OCI-LY1 (cell line): Measurements from ENCODE around the gene STK11.

Experiments
- H2AFZ ChIP-seq: fragments of 200-600 bp; sonication (generic), shearing (Covaris generic); 2 replicates; pipeline ENCODE4 v1.6.0; 2014; ENCODE audit warnings: antibody characterized with exemption, mild to moderate bottlenecking, low read length
- H3F3A ChIP-seq: fragments of 200-600 bp; sonication (generic), shearing (Covaris generic); 2 replicates; pipeline ENCODE4 v1.6.0; 2014; ENCODE audit warnings: mild to moderate bottlenecking, antibody characterized with exemption, low read length, moderate library complexity; ENCODE audit not compliant: insufficient read depth
- H3K27ac ChIP-seq: fragments of 200-600 bp; sonication (generic); 2 replicates; pipeline ENCODE4 v1.5.1; 2014; ENCODE audit warnings: low read length, mixed run types, mild to moderate bottlenecking, low read depth; ENCODE audit not compliant: poor library complexity, severe bottlenecking
- H3K27me3 ChIP-seq: fragments of 200-600 bp; sonication (generic); 2 replicates; pipeline ENCODE4 v1.6.0; 2014; ENCODE audit warnings: antibody characterized with exemption, mild to moderate bottlenecking, low read length, moderate library complexity; ENCODE audit not compliant: insufficient read depth
- H3K36me3 ChIP-seq: fragments of 200-600 bp; sonication (generic); 2 replicates; pipeline ENCODE4 v1.6.1; 2014; ENCODE audit warnings: mild to moderate bottlenecking, antibody characterized with exemption, low read length, moderate library complexity, mixed read lengths; ENCODE audit not compliant: insufficient read depth
- H3K4me1 ChIP-seq: fragments of 200-600 bp; sonication (generic); 2 replicates; pipeline ENCODE4 v1.5.1; 2014; ENCODE audit warnings: mild to moderate bottlenecking, low read length, moderate library complexity; ENCODE audit not compliant: insufficient read depth, severe bottlenecking
- H3K4me2 ChIP-seq: fragments of 200-600 bp; sonication (generic), shearing (Covaris generic); 2 replicates; pipeline ENCODE4 v1.6.1; 2014; ENCODE audit warnings: low read length
- H3K4me3 ChIP-seq: fragments of 200-600 bp; sonication (generic); 2 replicates; pipeline ENCODE4 v1.5.1; 2014; ENCODE audit warnings: low read length, low read depth, mild to moderate bottlenecking, mixed read lengths; ENCODE audit not compliant: poor library complexity, severe bottlenecking
- H3K79me2 ChIP-seq: fragments of 200-600 bp; shearing (Covaris generic); 2 replicates; pipeline ENCODE4 v1.6.1; 2016; ENCODE audit warnings: mixed run types, low read length, mixed read lengths; ENCODE audit not compliant: insufficient read depth
- H3K9ac ChIP-seq: fragments of 200-600 bp; sonication (generic), shearing (Covaris generic); 2 replicates; pipeline ENCODE4 v1.6.1; 2014; ENCODE audit warnings: mild to moderate bottlenecking, low read length, mixed read lengths
- H3K9me2 ChIP-seq: fragments of 200-600 bp; sonication (generic), shearing (Covaris generic); 2 replicates; pipeline ENCODE4 v1.6.1; 2014; ENCODE audit warnings: low read depth, mild to moderate bottlenecking, low read length, mixed read lengths
- H3K9me3 ChIP-seq: fragments of 200-600 bp; shearing (Covaris generic); 2 replicates; pipeline ENCODE4 v1.6.1; 2014; ENCODE audit warnings: low read length, mixed read lengths
- H4K20me1 ChIP-seq: fragments of 200-600 bp; sonication (generic), shearing (Covaris generic); 2 replicates; pipeline ENCODE4 v1.6.0; 2016; ENCODE audit warnings: mild to moderate bottlenecking, low read length; ENCODE audit not compliant: insufficient read depth
- CTCF ChIP-seq: fragments of 200-600 bp; sonication (generic), shearing (Covaris generic); IDR thresholded peaks from 2 replicates; pipeline ENCODE4 v1.5.1; 2017; ENCODE audit warnings: mild to moderate bottlenecking, antibody characterized with exemption, low read length, moderate library complexity, mixed read lengths
- EZH2 ChIP-seq: fragments of 200-600 bp; sonication (generic), shearing (Covaris generic); IDR thresholded peaks from 2 replicates; pipeline ENCODE4 v1.8.0; 2017; ENCODE audit warnings: borderline replicate concordance, mixed run types, mild to moderate bottlenecking, antibody characterized with exemption, low read length, moderate library complexity, mixed read lengths

Gene STK11

GRCh38 chr19:1157931-1158884, 47.4 kb upstream of the STK11 start:
- TF ChIP-seq EZH2 (no peak), CTCF (no peak)
- H3K4me3 ChIP-seq: no peak overlapping the region
- H4K20me1 ChIP-seq: no peaks in the 10 kb centered on the region
- no peak overlapping the region for H2AFZ ChIP-seq
- H3K4me2 ChIP-seq: no peak overlapping the region
- H3K9me2 ChIP-seq: no peaks in the 10 kb centered on the region
- H3K9ac ChIP-seq: no peak overlapping the region
- H3K79me2 ChIP-seq: no peaks in the 10 kb centered on the region
- H3K36me3 ChIP-seq: no peaks in the 10 kb centered on the region
- H3K4me1 ChIP-seq: no peaks in the 10 kb centered on the region
- H3F3A ChIP-seq: no peaks in the 10 kb centered on the region
- no peaks in the 10 kb centered on the region for H3K27me3 ChIP-seq
- no peak overlapping the region for H3K27ac ChIP-seq
- no peaks in the 10 kb centered on the region for H3K9me3 ChIP-seq

DNA sequence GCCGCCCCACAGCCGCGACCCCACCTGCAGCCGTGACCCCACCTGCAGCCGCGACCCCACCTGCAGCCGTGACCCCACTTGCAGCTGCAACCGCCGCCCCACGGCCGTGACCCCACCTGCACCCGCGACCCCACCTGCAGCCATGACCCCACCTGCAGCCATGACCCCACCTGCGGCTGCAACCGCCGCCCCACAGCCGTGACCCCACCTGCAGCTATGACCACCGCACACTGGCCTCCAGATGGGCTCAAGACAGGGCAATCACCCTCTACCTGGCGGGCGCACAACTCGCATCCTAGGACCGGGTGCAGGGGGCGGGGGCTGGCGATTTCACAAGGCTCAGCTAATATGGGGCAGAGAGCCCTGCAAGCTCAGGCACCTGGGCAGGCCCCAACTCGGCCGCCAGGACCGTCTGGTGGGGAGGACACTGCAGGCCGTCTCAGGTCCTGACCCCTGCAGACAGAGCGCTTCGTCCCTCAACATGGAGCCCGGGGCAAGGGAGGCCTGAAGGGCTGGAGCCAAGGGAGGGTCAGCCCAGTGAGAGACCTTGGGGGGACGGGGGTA, 46.6 kb upstream of the STK11 start:
- no peak overlapping the region for H2AFZ ChIP-seq
- H3K27ac ChIP-seq: no peak overlapping the region
- no peak overlapping the region for H3K9ac ChIP-seq
- H3K9me3 ChIP-seq: no peaks in the 10 kb centered on the region
- H3K9me2 ChIP-seq: no peaks in the 10 kb centered on the region
- H3K4me1 ChIP-seq: no peaks in the 10 kb centered on the region
- no peak overlapping the region for H3K4me3 ChIP-seq
- H3F3A ChIP-seq: no peaks in the 10 kb centered on the region
- no peaks in the 10 kb centered on the region for H3K36me3 ChIP-seq
- TF ChIP-seq CTCF (no peak), EZH2 (no peak)
- no peaks in the 10 kb centered on the region for H3K79me2 ChIP-seq
- no peak overlapping the region for H3K4me2 ChIP-seq
- no peaks in the 10 kb centered on the region for H4K20me1 ChIP-seq
- no peaks in the 10 kb centered on the region for H3K27me3 ChIP-seq

DNA sequence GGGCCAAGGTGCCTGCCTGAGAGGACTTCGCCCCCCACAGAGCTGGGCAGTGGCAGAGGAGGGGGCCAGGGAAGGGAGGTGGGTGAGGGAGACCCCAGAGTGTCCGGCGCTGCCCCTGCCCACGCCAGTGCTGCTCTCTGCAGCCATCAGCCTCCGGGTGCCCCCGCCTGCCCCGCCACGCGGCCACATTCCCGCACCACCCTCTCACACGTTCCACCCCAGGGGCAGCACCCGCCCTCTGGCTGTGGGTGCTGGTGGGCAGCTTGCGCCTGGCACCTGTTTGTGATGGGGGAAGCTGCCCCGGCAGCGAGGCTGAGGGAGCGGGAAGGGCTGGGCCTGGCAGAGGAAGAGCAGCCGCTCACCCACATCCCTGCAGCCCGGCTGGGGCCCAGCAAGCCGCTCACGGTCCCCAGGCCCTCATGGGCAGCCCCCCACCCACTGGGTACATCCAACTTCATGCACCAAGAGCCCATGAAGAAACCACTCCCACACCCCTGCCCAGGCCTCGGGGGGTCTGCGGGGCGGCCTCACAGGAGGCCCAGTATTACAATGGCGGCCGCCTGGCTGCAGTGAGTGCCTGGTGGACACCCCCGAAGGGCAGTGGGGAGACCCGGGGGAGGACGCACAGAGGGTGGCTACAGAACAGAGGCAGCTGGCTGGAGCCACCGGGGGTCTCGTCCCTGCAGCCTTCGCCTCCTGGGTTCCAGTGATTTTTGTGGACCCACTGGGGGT, 45.5 kb upstream of the STK11 start:
- no peak overlapping the region for H3K9ac ChIP-seq
- no peak overlapping the region for H3K4me3 ChIP-seq
- no peaks in the 10 kb centered on the region for H3K27me3 ChIP-seq
- H3K36me3 ChIP-seq: no peaks in the 10 kb centered on the region
- no peak overlapping the region for H3K27ac ChIP-seq
- H3K9me3 ChIP-seq: no peaks in the 10 kb centered on the region
- H2AFZ ChIP-seq: no peak overlapping the region
- H3K4me1 ChIP-seq: no peaks in the 10 kb centered on the region
- no peaks in the 10 kb centered on the region for H3F3A ChIP-seq
- no peaks in the 10 kb centered on the region for H3K9me2 ChIP-seq
- no peaks in the 10 kb centered on the region for H3K79me2 ChIP-seq
- H3K4me2 ChIP-seq: no peak overlapping the region
- no peaks in the 10 kb centered on the region for H4K20me1 ChIP-seq
- TF ChIP-seq EZH2: no peak
- TF ChIP-seq CTCF: no peak
